ENCODE results near the gene LDHB.

Gene LDHB

GRCh38 chr12:21634245-21634644, 23.4 kb downstream of the LDHB start:
- Histone ChIP-seq H2AFZ (ENCODE audit: low read depth, low read length) (no peak overlapping the region), H3K4me2 (ENCODE audit: low read length) (no peak overlapping the region), H3K27ac (ENCODE audit: low read length) (no peak overlapping the region), H4K20me1 (ENCODE audit: insufficient read depth, low read length) (peaks cover 11% of the 10 kb centered on the region; the same call in 1 of the 2 replicates), H3K9ac (ENCODE audit: low read length) (no peak overlapping the region), H3K4me3 (ENCODE audit: low read length) (no peak overlapping the region), H3K4me1 (ENCODE audit: low read length) (peaks cover 17% of the 10 kb centered on the region), H3K79me2 (ENCODE audit: low read length) (peaks cover 8% of the 10 kb centered on the region; the same call in 1 of the 2 replicates), H3K27me3 (ENCODE audit: low read depth, low read length) (no peaks in the 10 kb centered on the region), H3K9me3 (ENCODE audit: insufficient read depth, low read length) (no peaks in the 10 kb centered on the region), H3K36me3 (replicated peaks; ENCODE audit: low read depth, low read length) (peaks cover 80% of the 10 kb centered on the region)
- TF ChIP-seq EZH2phosphoT487 (IDR thresholded peaks at IDR 0.05; ENCODE audit: low read depth): no peak
- TF ChIP-seq, protein P1, sequence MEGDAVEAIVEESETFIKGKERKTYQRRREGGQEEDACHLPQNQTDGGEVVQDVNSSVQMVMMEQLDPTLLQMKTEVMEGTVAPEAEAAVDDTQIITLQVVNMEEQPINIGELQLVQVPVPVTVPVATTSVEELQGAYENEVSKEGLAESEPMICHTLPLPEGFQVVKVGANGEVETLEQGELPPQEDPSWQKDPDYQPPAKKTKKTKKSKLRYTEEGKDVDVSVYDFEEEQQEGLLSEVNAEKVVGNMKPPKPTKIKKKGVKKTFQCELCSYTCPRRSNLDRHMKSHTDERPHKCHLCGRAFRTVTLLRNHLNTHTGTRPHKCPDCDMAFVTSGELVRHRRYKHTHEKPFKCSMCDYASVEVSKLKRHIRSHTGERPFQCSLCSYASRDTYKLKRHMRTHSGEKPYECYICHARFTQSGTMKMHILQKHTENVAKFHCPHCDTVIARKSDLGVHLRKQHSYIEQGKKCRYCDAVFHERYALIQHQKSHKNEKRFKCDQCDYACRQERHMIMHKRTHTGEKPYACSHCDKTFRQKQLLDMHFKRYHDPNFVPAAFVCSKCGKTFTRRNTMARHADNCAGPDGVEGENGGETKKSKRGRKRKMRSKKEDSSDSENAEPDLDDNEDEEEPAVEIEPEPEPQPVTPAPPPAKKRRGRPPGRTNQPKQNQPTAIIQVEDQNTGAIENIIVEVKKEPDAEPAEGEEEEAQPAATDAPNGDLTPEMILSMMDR (IDR thresholded peaks at IDR 0.05; ENCODE audit: low read depth, low read length): no peak

GRCh38 chr12:21631367-21631766, 26.3 kb downstream of the LDHB start:
- H3K36me3 ChIP-seq (replicated peaks; ENCODE audit: low read depth, low read length): peaks cover 61% of the 10 kb centered on the region

DNA sequence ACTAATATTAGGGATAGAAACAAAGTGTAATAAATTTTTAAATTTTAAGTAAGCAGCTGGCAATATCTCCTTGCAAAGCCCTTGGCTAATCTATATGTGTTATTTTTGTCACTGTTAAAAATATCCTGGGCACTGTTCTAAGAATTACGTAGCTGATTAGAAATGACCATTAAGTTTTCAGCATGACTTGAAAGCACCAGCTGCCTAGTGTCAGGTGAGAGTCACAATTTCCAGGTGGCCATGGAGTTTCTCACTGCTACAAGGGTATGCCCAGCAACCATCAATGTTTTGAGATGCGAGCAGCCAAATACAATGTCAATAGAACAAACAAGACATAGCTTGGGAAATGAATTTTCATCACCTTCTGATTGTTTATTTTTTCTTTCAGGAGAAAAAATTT, 29.7 kb downstream of the LDHB start:
- Histone ChIP-seq H3K9me3 (ENCODE audit: insufficient read depth, low read length) (no peaks in the 10 kb centered on the region), H3K4me3 (ENCODE audit: low read length) (no peak overlapping the region), H3K27me3 (ENCODE audit: low read depth, low read length) (no peaks in the 10 kb centered on the region), H3K9ac (ENCODE audit: low read length) (no peak overlapping the region), H3K27ac (ENCODE audit: low read length) (no peak overlapping the region), H3K79me2 (ENCODE audit: low read length) (no peaks in the 10 kb centered on the region), H2AFZ (ENCODE audit: low read depth, low read length) (no peak overlapping the region), H3K4me1 (ENCODE audit: low read length) (peaks cover 17% of the 10 kb centered on the region), H3K36me3 (replicated peaks; ENCODE audit: low read depth, low read length) (peaks cover 34% of the 10 kb centered on the region), H3K4me2 (ENCODE audit: low read length) (no peak overlapping the region), H4K20me1 (ENCODE audit: insufficient read depth, low read length) (no peaks in the 10 kb centered on the region; the same call in 1 of the 2 replicates)
- TF ChIP-seq EZH2phosphoT487 (IDR thresholded peaks at IDR 0.05; ENCODE audit: low read depth): no peak
- TF ChIP-seq, protein P1 (IDR thresholded peaks at IDR 0.05; ENCODE audit: low read depth, low read length): no peak

More at GRCh38 chr12:21631367-21631766, 26.3 kb downstream of the LDHB start:
- Histone ChIP-seq H3K27ac (ENCODE audit: low read length) (peak overlapping the region; percentile 55), H4K20me1 (ENCODE audit: insufficient read depth, low read length) (peaks cover 8% of the 10 kb centered on the region; the same call in 1 of the 2 replicates), H3K9me3 (ENCODE audit: insufficient read depth, low read length) (no peaks in the 10 kb centered on the region), H3K79me2 (ENCODE audit: low read length) (no peaks in the 10 kb centered on the region), H3K4me1 (ENCODE audit: low read length) (peaks cover 17% of the 10 kb centered on the region), H3K27me3 (ENCODE audit: low read depth, low read length) (no peaks in the 10 kb centered on the region), H3K9ac (ENCODE audit: low read length) (no peak overlapping the region), H3K4me3 (ENCODE audit: low read length) (no peak overlapping the region), H3K4me2 (ENCODE audit: low read length) (peak overlapping the region; percentile 31; the same call in 1 of the 2 replicates), H2AFZ (ENCODE audit: low read depth, low read length) (no peak overlapping the region)
- no peak for TF ChIP-seq EZH2phosphoT487 (IDR thresholded peaks at IDR 0.05; ENCODE audit: low read depth)
- TF ChIP-seq, protein P1 (IDR thresholded peaks at IDR 0.05; ENCODE audit: low read depth, low read length): no peak

- H3K4me1 ChIP-seq (ENCODE audit: low read length): peaks cover 13% of the 10 kb centered on the region
- H4K20me1 ChIP-seq (ENCODE audit: insufficient read depth, low read length): no peaks in the 10 kb centered on the region
- no peaks in the 10 kb centered on the region for H3K27me3 ChIP-seq (ENCODE audit: low read depth, low read length)
- H3K79me2 ChIP-seq (ENCODE audit: low read length): no peaks in the 10 kb centered on the region
- H3K4me2 ChIP-seq (ENCODE audit: low read length): no peak overlapping the region
- H3K36me3 ChIP-seq (replicated peaks; ENCODE audit: low read depth, low read length): no peaks in the 10 kb centered on the region
- TF ChIP-seq, protein P1 (IDR thresholded peaks at IDR 0.05; ENCODE audit: low read depth, low read length): no peak
- no peak for TF ChIP-seq EZH2phosphoT487 (IDR thresholded peaks at IDR 0.05; ENCODE audit: low read depth)
- no peak overlapping the region for H3K27ac ChIP-seq (ENCODE audit: low read length)
- no peak overlapping the region for H3K9ac ChIP-seq (ENCODE audit: low read length)
- no peak overlapping the region for H3K4me3 ChIP-seq (ENCODE audit: low read length)
- H3K9me3 ChIP-seq (ENCODE audit: insufficient read depth, low read length): no peaks in the 10 kb centered on the region
- no peak overlapping the region for H2AFZ ChIP-seq (ENCODE audit: low read depth, low read length)
Observed at GRCh38 chr12:21618566-21618965, 39.1 kb downstream of the LDHB start.
